Chondrocyte (in vitro differentiated cells): ENCODE results near the gene IQGAP2. TPM values are rescaled to one million over a fixed set of nuclear protein-coding genes. Genes with fewer than 3 reads are reported as not detected.

Experiments used
- DNase-seq: peaks from one replicate; pipeline ENCODE4 v3.0.0; 2021; ENCODE audit warnings: mixed read lengths, low spot score
- H3K27ac Mint-ChIP-seq: one replicate; pipeline ENCODE4 v1.8.0; 2021; ENCODE audit warnings: mild to moderate bottlenecking, moderate library complexity, mixed read lengths; ENCODE audit not compliant: unreplicated experiment
- H3K27me3 Mint-ChIP-seq: 2 replicates; pipeline ENCODE4 v1.8.0; 2021; ENCODE audit warnings: low read depth, mixed read lengths
- H3K36me3 Mint-ChIP-seq: 2 replicates; pipeline ENCODE4 v1.8.0; 2021; ENCODE audit warnings: low read depth, mixed read lengths
- H3K4me1 Mint-ChIP-seq: 2 replicates; pipeline ENCODE4 v1.8.0; 2021; ENCODE audit warnings: low read depth, mild to moderate bottlenecking, mixed read lengths
- H3K4me3 Mint-ChIP-seq: one replicate; pipeline ENCODE4 v1.8.0; 2021; ENCODE audit warnings: mild to moderate bottlenecking, moderate library complexity, mixed read lengths; ENCODE audit not compliant: unreplicated experiment
- H3K9me3 Mint-ChIP-seq: 2 replicates; pipeline ENCODE4 v1.8.0; 2021; ENCODE audit warnings: low read depth, mixed read lengths
- CTCF ChIP-seq: fragments of 200-600 bp; sonication (generic); IDR thresholded peaks from 2 replicates; pipeline ENCODE4 v1.5.0; 2021; ENCODE audit warnings: antibody characterized with exemption, mild to moderate bottlenecking, moderate library complexity
- total RNA-seq: library from RNA; stranded (reverse); gene quantifications from 3 replicates; pipeline ENCODE4 v1.2.1, GENCODE V29; 2021

IQGAP2 gene
- total RNA-seq, 1 donor from 2014 or later: 3.0 TPM

GRCh38 chr5:76451031-76451701 lies 48.1 kb downstream of the IQGAP2 start:
- no peak for TF ChIP-seq CTCF
- no peak for DNase-seq
- Mint-ChIP-seq H3K4me1 (peaks cover 10% of the 10 kb centered on the region), H3K9me3 (no peaks in the 10 kb centered on the region), H3K27ac (no peak overlapping the region), H3K27me3 (peaks cover 2% of the 10 kb centered on the region), H3K4me3 (no peak overlapping the region), H3K36me3 (no peaks in the 10 kb centered on the region)

- H3K4me3 Mint-ChIP-seq: no peak overlapping the region
- no peaks in the 10 kb centered on the region for H3K9me3 Mint-ChIP-seq
- H3K4me1 Mint-ChIP-seq: peaks cover 10% of the 10 kb centered on the region
- H3K27ac Mint-ChIP-seq: no peak overlapping the region
- no peak for DNase-seq
- no peak for TF ChIP-seq CTCF
- no peaks in the 10 kb centered on the region for H3K27me3 Mint-ChIP-seq
- H3K36me3 Mint-ChIP-seq: no peaks in the 10 kb centered on the region
Observed at GRCh38 chr5:76455531-76456133, 52.5 kb downstream of the IQGAP2 start.

GRCh38 chr5:76456258-76456657 lies 53.2 kb downstream of the IQGAP2 start:
- no peak overlapping the region for H3K27ac Mint-ChIP-seq
- peaks cover 10% of the 10 kb centered on the region for H3K4me1 Mint-ChIP-seq
- no peaks in the 10 kb centered on the region for H3K27me3 Mint-ChIP-seq
- no peak for TF ChIP-seq CTCF
- H3K36me3 Mint-ChIP-seq: no peaks in the 10 kb centered on the region
- DNase-seq: no peak
- H3K4me3 Mint-ChIP-seq: no peak overlapping the region
- no peaks in the 10 kb centered on the region for H3K9me3 Mint-ChIP-seq

GRCh38 chr5:76457674-76458485 lies 54.8 kb downstream of the IQGAP2 start:
- Mint-ChIP-seq H3K4me1 (peaks cover 10% of the 10 kb centered on the region), H3K9me3 (no peaks in the 10 kb centered on the region), H3K4me3 (no peak overlapping the region), H3K36me3 (no peaks in the 10 kb centered on the region), H3K27me3 (no peaks in the 10 kb centered on the region), H3K27ac (no peak overlapping the region)
- TF ChIP-seq CTCF: no peak
- no peak for DNase-seq

GRCh38 chr5:76458486-76458830 lies 55.4 kb downstream of the IQGAP2 start:
- H3K4me1 Mint-ChIP-seq: peaks cover 5% of the 10 kb centered on the region
- no peaks in the 10 kb centered on the region for H3K36me3 Mint-ChIP-seq
- H3K27ac Mint-ChIP-seq: no peak overlapping the region
- H3K27me3 Mint-ChIP-seq: no peaks in the 10 kb centered on the region
- no peak for DNase-seq
- no peak for TF ChIP-seq CTCF
- H3K4me3 Mint-ChIP-seq: no peak overlapping the region
- H3K9me3 Mint-ChIP-seq: no peaks in the 10 kb centered on the region
